SKM-1 (cell line): ENCODE measurements around the gene PRR7.
"Not testable (repeated sequence)": the region's sequence is repeated elsewhere in the genome, so short reads cannot be mapped to it uniquely, and the experiment has no call there.

Source experiments
- DNase-seq: peaks from one replicate; lab custom pipeline; 2025; ENCODE audit not compliant: unreplicated experiment; lab: John Stamatoyannopoulos, UW

PRR7 gene

DNA sequence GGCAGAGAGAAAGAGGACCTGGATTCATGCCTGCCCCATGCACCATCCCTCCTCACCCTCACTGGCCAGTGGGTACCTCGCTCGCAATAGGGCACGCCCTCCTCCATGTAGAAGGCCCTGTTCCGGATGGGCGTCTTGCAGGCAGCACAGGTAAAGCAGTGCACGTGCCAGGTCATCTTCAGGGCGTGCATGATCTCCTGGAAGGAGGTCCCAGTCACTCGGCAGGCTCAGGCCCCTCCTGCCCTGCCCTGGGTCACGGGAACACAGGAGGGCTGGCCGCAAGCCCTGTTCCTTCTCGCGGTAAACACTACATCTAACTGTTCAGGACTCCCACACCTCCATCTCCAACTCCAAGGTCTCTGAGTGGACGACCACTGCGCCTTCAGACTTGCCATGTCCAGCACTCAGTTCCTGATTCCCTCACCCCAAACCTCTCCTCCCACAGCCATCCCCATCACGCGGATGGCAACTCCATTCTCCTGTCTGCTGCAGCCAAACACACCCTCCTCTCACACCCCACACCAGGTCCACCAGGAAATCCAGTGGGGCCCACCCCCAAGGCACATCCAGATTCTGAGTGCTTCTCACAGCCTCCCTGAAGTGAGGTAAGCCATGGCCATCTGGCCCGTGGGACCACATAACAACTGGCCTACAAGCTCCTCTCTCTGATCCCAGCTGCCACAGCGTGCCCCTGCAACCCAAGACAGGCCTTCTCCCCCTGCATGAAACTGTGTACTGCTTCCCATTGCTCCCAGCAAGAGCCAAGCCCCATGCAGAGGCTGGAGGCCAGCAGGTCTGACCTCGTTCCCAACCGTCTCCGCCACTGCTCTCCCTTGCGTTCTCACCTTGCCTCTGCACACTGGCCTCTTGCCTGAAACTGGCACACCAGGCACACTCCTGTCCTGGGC, 37.6 kb downstream of the PRR7 start:
- no peak for DNase-seq

GRCh38 chr5:177484902-177485549, 38.4 kb downstream of the PRR7 start:
- DNase-seq, result no peak

DNA sequence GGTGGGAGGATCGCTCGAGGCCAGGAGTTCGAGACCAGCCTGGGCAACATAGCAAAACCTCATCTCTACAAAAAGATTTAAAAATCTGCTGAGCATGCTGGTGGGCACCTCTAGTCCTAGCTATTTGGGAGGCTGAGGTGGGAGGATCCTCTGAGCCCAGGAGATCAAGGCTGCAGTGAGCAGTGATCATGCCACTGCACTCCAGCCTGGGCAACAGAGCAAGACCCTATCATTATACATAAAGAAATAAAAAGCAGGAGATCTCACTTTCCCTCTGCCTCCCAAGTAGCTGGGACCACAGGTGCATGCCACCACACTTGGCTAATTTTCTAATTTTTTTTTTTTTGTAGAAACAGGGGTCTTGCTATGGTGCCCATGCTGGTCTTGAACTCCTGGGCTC, 39.1 kb downstream of the PRR7 start:
- not testable (repeated sequence) for DNase-seq

GRCh38 chr5:177486256-177486655, 39.6 kb downstream of the PRR7 start:
- no peak for DNase-seq

GRCh38 chr5:177487144-177487543, 40.5 kb downstream of the PRR7 start:
- DNase-seq, result no peak

DNA sequence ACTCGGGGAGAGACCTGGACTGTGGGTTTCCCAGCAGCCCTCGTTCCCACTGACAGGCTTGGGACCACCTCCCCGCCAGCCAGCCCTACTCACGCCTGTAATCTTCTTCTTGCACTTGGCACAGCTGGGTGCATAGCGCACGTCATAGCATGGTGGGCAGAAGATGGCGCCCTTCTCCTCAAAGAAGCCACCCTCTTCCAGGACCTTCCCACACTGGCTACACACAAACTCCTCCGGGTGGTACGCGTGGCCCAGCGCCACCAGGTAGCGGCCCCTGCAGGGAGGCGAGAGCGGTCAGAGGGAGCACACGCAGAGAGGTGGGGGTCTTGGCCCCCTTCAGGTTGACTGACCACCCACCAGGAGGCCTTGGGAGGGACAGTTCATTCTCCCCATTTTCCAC, 41.4 kb downstream of the PRR7 start:
- DNase-seq, result no peak

- DNase-seq, result no peak
Measured at GRCh38 chr5:177489119-177489716, 42.6 kb downstream of the PRR7 start.

DNA sequence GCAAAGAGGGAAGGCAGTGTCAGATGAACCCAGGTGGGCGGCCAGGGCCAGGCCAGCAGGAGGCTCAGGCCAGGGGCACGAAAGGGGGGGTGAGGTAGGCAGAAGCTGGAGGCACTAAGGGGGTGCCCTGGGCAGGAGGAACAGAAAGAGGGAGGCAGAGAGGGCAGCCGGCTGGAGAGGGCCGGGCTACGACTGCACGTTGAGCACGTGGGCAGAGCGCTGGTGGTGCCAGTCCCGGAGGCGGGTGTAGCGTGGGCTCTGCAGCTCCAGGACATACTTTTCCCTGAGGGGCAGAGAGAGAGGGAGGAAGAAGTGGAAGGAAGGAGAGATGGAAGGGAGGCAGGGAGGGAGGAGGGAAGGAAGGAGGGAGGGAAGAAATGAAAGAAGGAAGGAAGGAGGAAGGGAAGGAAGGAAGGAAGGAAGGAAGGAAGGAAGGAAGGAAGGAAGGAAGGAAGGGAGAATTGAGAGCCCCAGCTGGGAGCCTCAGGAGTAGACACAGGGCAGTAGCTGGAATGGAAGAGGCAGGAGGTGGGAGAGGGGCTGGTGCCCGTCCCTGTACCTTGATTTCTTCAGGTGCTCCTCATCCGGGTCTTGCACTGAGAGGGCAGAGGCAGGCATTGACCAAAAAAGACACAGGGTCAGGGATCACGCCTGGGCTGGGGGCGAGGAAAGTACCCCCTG, 43.8 kb downstream of the PRR7 start:
- no peak for DNase-seq

- DNase-seq, result no peak
Measured at GRCh38 chr5:177490992-177491391, 44.4 kb downstream of the PRR7 start.

GRCh38 chr5:177491429-177491945, 44.9 kb downstream of the PRR7 start:
- DNase-seq, result peak; percentile 34

GRCh38 chr5:177491983-177492746, 45.6 kb downstream of the PRR7 start:
- no peak for DNase-seq

DNA sequence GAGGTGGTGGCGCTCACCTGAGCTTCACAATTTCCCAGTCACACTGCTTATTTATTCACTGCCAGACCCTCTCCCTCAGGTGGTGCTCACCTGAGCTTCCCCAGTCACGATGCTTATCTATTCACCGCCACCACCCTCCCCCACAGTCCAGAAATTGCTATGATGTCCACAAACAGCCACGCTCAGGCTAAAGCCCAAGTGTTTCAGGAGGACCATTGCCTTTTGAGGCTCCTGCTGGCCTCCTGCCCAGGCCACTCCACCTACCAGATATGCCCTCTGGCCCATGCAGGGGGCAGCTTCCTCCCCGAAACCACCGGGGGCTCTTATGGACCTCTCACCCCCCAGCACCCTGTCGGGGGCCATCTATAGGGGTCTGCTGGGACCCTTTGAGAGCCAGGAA, 46.2 kb downstream of the PRR7 start:
- DNase-seq, result no peak

- DNase-seq, result no peak
Measured at GRCh38 chr5:177493795-177494345, 47.3 kb downstream of the PRR7 start.

DNA sequence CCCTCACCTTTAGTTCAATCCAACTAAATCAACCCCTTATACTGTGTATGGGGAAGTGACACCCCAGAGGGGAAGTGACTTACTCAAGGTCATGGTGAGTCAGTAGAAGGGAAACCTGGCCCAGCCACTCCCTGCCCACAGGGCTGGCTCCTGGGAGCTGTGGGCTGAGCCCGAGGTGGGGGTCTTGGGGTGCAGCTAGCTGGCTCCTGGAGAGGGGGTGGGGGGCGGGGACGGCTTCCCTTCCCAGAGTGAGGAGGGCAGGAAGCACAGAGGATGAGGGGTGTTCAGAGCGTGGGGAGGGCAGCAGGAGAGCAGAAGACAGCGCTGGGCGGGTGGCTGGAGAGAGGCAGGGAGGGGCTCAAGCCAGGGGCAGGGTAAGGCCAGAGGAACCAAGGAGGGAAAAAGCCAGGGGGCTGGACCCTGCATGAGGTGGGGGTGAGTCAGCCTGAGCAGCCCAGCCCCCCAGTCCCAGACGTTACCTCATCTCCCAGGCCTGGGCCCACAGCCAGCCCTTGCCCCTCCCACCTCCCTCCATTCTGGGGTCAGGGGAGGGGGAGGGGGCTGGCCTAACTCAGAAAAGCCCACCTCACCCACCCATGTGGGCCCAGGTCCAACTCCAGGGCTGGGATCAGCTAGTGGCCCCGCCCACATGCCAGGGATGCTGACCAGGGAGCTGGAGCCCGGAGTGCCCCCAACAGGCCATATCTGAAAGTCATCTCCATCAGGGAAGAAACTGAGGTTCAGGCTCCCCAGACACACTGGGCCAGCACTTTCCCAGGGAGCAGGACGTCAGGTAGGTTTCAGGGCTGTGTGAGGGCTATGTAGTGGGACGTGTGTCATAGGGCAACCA, 48.0 kb downstream of the PRR7 start:
- DNase-seq, result peak; percentile 84

GRCh38 chr5:177495243-177496060, 48.8 kb downstream of the PRR7 start:
- no peak for DNase-seq

DNA sequence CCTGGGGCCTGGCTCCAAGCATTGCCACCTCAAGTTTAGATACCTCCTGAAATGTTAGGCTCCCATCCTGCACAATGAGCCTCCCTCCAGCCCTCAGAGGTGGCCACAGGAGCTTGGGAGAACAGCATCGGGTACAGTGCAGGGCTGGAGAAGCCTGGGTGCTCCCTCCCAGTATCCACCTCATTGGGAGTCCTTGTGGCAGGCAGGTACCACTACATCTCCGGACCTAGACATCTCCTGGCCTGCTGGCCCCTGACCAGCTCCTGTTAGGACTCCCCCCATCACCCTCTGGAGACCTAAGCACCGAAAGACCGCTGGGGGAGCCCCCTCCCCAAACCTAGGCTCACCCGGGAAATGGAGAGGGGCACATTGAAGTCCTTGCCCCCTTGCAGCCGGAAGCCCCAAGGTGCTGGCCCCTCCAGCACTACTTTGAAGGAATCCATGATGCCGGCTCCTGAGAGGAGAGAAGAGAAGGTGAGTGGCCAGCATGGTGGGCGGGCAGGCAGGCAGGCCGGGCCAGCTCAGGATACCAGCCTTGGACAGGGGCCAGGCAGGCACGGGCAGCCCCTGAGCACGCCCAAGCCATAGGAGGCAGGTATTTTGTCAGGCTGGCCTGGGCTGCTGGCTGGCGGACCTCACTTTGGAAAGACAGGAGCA, 49.6 kb downstream of the PRR7 start:
- no peak for DNase-seq

GRCh38 chr5:177496727-177497291, 50.2 kb downstream of the PRR7 start:
- DNase-seq, result no peak
